Superior temporal gyrus (tissue), 1 donor: ENCODE results near the gene PRDM16.

ENCODE experiments used
- DNase-seq: peaks from one replicate; pipeline ENCODE4 v3.0.0-alpha.2; 2016; ENCODE audit errors: extremely low spot score

PRDM16 gene

DNA sequence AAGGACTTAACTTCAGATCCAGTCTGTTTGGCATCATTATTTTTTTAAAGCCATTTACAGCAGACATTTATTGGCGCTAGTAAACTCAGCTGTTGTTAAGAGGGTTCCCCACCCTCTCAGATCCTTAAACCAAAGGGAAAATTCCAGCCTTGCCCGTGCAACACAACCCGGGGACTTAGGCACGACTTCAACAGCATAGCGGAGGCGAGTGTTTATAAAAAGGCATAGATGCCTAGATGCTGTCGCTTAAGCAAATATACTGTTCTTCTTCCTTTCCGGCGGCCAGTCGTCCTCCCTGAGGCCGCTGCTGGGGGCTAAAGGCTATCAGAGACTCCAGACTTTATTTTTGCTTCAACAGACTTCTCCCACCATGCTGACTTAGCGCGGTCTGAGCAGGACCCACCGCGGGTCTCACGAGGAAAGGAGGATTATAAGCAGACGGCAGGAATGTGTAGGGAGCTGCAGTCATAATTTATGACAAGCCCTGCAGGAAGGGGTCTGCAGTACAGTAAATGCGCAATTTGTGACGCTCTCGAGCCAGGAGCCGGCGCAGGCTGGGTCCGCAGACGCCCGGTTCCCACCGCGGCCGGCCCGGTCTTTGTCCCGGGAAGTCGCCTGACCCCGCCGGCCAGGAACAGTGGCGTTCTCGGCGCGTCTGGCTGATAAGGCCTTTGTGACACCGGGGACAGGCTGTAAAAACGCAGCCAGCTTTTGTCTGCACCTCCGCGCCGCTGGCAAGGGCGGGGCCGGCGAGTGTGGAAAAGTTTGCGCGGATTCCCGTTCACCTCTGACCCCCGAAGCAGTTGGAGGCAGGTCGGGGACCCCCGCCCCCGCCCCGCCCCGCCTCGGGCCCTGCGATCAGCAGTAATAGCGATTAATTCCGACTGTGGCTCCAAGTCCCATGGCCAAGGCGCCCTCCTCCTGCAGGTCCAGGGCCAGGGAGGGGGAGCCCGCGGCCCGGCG, 324.3 kb downstream of the PRDM16 start:
- DNase-seq, result no peak

DNA sequence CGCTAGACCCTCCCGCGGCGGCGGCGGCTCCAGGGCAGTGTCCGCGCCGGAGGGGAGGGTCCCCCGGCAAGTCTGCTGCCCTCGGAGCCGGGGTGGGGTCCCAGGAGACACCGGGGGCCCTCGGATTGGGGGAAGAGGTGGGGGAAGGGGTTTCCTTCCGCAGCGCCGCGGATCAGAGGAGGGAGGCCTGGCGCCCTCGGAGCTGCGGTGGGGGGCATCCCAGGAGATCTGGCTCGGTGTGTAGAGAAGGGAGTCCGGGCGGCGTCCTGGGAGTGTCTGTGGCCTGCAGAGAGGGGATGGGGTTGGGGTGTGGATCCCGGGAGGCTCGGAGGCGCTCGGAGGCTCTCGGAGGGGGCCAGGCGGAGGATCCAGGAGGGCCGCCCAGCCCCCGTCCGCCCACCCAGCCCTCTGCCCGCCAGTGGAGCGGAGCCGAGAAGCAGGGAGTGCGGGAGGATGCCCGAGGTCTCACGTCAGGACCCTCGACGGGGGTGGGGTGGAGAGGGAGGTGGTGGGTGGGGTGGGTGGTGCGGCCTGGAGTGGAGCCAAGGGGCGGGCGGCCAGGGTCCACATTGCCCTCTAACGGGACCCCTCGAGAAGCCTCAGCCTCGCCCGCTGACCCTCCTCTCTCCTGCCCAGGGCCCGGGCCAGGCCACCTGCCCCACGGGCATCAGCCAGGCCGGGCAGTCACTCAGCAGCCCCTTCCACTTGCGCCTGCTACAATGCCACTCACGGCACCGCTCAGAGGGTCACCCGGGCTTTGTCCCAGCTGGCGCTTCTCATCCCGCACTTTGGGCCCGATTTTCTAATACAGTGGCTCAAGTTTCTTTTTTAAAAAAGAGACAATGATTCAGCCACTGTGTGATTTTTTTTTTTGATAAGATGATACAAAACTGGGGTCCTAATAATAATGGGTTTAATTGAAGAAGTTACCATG, 325.3 kb downstream of the PRDM16 start:
- no peak for DNase-seq

DNA sequence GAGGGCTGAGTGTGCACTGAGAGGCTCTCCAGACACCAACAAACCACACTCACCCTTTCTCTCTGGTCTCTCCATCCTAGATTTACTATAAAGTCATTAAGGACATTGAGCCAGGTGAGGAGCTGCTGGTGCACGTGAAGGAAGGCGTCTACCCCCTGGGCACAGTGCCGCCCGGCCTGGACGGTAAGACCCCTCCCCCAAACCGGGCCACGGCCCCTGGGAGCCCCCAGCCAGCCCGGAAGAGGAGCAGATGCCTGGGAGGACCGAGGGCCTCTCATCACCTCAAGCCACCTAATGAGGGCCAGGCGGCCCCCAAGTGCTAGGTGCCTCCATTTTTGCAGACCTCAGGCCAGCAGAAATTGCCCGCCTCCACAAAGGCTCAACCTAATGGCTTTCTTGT, 327.4 kb downstream of the PRDM16 start:
- DNase-seq, result no peak

DNA sequence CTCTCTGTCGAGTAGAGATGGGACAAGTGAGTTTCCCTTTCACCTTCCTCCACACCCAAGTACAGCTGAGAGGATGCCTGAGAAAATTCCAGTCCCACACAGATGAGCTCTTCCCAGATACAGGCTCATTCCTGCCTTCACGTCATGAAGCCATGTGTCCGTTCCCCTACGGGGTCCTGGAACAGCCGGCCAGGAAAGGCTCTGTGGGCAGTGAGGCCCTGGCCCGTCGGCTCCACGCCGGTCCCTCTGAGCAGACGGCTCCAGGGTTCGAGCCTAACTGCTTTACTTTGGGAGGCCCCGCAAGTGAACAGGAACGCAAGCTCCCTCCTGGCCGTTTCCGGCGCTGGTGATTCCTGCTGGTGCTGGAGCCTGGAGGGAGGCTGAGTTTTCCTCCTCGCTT, 328.3 kb downstream of the PRDM16 start:
- DNase-seq, result no peak

DNA sequence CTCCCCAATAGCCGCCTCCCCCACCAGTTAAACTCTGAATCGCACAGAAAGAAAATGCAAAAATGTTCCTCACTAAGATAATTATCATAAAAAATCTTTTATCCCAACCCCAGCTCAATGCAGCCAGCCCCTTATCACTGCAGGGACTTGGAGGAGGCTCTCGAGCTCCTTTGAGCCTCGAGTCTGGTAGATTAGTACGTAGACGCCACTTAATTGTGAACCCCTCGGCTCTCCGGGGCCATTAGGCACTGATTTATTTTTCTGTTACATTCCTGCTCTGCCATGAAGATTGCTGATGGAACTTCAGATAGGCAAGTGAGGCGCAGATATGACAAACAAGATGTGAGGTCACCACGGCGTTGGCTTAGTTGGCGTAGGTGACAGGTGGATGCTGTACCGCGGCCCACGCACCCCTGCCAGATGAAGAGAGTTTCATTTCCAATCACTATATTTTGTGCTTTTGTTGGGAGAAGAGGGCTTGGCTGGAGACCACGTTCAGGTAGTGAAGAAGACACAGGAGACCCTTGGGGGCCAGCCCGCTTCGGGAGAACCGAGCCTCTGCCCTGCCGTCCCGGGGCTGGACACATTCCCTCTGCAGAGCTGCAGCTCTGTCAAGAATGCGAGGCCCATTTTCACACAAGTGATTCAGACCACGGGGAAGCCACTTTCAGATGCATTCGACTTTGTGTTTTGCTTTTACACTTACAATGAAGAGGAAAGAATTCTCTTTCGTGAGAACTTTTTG, 329.6 kb downstream of the PRDM16 start:
- DNase-seq, result no peak

DNA sequence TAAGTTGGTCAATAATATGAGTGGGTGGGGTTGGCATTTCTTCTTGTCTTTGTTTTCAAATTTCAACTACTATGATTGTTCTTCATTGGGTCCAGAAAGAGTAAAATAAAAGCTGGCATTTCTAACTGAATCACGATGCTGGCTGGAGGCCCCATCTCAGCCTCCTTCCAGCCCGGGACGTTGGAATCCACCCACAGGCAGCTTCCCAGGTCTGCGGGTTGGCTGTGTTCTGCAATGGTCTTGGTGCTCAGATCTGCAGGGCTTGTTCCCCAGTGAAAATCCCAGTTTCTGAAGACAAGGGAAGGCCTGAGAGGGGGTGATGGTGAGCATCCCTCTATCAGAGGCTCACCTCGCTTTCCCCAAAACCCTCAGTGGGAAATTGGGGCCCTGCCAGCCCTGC, 330.7 kb downstream of the PRDM16 start:
- no peak for DNase-seq

DNA sequence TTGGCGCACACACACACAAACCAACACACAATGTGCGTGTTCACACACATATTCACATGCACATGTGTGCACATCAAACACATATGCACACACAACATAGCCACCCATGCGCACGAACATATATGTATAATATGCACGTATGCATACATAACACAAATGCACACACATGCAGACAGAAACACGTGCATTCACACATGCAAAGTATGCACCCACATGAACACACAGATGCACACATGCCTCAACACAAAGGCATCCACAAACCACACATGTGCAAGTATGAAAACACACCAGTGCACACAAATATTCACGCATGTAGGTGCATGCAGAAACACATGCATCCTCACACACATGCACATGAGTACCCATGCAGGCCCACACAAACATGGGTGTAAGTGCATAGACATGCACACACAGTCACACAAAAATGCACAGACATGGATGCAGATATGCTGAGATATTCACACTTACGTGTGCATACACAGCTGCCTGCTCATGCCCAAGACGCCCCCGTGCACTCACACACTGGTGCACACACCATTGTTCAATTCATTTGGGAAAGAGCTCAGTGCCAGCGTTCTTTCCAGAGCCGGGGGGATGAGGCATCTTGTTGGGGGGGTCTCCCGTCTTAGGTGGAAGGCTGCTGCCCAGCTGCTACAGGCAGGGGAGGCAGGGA, 332.7 kb downstream of the PRDM16 start:
- DNase-seq, result no peak

DNA sequence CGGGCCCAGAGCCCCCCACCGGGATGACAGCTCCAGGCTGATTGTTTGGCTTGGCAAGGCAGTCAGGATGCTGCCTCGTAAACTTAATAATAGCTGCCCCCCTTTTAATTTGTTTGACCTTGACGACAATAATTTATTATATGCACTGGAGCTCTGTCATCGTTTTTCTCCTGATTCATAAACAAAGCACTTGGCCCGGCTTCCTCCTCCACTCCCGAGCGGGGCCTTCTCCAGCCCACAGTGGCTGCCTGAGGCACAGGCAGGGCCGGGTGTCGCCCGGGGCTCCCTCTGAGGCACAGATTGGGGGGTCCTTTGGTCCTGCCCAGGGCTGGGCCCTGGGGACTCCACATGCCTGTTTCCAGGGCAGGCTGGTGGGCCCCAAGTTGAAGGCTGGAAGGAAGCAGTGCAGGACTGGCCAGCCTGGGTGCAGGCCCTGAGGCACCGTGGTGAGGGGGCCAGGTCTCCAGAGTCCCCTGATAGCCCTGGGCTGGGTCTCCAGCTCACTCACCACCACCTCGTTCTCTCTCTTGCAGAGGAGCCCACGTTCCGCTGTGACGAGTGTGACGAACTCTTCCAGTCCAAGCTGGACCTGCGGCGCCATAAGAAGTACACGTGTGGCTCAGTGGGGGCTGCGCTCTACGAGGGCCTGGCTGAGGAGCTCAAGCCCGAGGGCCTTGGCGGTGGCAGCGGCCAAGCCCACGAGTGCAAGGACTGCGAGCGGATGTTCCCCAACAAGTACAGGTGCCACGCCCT, 333.4 kb downstream of the PRDM16 start:
- DNase-seq, result no peak

DNA sequence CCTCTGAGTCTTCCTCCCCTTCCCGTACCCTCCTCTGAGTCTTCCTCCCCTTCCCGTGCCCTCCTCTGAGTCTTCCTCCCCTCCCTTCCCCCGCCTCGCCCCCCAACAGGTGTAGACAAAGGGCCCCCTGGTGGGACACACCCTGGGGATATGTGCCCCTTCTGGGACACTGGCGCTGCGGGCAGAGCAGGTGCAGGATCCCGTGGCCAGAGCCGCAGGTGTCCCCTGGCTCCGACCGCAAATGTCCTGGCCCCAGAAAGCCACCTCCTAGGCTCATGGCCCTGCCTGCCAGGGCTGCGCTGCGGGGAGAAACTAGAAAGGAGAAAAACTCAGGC, 334.0 kb downstream of the PRDM16 start:
- no peak for DNase-seq

DNA sequence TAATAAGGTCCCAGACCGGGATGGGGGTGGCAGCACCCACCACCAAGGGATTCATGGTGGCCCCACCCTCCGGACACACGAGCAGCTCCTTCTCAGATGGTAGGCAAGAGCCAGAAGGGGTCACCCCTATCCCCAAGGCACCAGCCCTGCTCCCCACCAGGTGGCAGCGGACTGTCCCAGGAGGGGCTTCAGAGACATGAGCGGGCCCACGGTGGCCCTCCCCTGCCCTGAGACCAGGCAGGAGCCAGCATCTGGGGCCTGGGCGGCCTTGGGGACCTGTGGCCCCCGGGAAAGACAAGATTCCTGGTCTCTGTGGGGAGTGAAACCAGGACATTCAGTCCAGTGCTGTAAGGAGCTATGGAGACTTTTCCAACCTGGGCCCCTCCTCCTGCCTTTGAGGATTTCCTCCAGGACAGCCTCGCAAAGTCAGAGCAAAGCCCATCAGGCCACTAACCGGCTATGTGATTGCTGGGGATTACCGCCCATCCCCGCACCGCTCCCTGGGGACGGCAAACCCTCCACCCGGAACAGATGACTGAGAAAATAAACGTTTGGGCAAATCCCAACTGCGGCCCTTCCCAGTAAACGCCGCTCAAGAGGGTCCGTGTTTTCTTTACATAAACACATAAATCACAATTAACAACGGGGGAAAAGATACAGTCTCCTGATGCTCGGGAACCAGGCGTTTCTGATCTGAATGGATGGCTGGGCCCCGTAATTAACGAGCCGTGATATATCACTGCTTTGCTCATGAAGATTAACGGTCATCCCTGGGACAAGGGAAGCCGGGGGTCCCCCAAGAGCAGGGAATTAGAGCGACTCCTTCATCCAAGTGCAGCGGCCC, 334.6 kb downstream of the PRDM16 start:
- DNase-seq, result no peak

DNA sequence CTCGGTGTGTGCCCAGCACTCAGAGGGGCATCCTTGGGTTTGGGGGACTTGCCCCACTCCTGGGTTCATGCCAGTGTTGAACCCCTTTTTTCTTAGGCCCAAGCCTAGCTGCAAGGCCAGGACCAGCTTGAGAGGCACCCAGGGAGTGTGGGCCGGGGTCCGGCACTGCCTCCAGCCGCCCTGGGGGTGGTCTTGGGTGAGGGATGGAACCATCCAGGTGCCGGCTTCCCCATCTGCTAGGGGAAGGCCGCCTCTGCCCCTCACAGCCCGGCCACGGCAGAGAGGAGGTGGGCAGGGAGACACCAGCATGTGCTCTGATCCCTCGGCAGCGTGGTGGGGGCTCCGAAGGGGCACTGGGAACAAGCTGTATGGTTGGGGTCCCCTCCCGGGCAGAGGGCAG, 335.3 kb downstream of the PRDM16 start:
- DNase-seq, result no peak

DNA sequence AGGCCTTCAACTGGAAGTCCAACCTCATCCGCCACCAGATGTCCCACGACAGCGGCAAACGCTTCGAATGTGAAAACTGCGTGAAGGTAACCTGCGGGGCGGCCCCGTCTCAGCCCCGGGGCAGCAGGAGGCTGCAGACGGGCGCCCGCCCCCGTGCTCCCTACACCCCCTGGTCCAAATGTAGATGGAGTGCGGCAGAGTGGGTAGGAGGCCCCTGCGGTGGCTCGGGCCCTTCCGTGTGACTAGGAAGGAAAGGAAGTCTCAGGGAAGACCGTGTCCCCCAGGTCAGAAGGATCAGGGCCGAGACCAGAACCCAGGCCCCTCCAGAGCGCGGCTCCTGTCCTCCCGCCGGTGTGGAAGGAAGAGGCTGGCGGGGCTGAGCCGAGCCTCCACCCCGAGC, 335.8 kb downstream of the PRDM16 start:
- DNase-seq, result no peak

DNA sequence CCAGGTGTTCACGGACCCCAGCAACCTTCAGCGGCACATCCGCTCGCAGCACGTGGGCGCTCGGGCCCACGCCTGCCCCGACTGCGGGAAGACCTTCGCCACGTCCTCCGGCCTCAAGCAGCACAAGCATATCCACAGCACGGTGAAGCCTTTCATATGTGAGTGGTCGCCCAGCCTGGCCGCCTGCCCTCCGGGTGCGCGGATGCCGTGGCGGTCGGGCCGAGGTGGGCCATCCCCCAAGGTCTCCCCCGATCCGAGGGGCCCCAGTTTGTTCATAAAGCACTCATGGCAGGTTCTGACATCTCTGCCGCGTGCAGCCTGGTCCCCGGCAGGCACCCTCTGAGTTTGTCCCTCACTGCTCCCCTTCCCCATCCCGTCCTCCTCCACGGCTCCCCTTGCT, 336.5 kb downstream of the PRDM16 start:
- DNase-seq, result no peak

DNA sequence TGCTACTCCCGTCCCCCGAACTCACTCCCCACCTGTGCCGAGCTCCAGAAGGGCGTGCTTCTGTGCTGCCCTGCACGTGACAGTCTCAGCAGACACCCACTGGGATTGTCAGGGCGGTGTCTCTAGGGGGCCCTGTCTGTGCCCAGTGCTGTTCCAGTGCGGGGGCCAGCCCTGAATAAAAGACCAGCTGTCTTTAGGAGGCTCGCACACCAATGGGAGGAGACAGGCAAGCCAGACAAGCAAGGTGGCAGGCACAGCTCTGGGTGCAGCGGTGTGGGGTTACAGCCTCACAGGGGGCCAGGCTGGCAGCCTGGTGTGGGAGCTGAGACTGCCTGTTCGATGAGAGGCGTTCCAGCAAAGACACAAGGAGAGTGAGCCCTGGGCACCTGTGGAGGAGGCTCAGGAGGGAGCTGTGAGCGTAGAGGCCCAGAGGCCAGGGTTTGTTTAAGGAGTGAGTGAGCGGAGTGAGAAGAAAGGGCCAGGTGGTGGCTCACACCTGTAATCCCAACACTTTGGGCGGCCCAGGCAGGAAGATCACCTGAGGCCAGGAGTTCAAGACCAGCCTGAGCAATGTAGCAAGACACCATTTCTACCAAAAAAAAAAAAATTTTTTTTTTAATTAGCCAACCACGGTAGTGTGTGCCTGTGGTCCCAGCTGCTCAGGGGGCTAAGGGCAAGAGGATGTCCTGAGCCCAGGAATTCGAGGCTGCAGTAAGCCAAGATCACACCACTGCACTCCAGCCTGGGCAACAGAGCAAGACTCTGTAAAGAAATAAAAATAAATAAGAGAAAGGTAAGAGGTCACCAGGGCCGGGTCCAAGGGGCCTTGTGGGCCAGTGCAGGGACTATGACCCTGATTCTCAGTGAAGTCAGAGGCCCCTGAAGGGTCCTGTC, 337.2 kb downstream of the PRDM16 start:
- no peak for DNase-seq

DNA sequence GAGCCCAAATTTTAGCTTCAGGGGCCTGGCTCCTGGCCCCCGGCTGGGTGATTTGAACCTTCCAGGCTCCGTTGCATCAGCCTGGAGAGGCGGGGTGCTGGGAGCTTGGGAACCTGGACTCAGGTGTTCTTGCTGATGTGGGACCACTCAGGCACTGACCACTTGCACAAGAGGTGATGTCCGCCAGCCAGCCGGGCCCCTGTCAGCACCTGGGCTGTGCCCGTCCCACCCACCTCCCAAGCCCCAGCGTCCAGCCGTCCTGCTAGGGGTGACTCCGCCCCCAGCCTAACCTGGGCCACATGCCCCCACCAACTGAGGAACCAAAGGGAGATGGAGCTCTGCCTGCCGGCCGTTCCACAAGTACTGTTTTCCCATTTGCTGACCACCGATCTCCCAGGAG, 338.0 kb downstream of the PRDM16 start:
- DNase-seq, result no peak

DNA sequence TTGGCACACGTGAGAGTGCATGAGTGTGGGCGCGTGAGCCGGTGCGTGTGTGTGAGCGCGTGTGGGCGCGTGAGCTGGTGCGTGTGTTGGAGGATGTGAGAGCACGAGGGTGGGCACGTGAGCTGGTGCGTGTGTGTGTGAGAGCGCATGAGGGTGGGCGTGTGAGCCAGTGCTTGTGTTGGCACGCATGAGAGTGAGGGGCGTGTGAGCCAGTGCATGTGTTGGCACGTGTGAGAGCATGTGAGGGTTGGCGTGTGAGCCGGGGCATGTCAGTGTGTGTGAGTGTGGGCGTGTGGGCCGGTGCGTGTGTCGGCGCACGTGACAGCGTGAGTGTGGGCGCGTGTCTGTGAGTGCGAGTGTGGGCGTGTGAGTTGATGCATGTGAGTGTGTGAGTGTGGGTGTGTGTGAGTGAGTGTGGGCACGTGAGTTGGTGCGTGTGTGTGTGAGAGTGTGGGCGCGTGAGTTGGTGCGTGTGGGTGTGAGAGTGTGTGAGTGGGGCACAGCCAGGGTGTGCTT, 339.8 kb downstream of the PRDM16 start:
- DNase-seq, result no peak

DNA sequence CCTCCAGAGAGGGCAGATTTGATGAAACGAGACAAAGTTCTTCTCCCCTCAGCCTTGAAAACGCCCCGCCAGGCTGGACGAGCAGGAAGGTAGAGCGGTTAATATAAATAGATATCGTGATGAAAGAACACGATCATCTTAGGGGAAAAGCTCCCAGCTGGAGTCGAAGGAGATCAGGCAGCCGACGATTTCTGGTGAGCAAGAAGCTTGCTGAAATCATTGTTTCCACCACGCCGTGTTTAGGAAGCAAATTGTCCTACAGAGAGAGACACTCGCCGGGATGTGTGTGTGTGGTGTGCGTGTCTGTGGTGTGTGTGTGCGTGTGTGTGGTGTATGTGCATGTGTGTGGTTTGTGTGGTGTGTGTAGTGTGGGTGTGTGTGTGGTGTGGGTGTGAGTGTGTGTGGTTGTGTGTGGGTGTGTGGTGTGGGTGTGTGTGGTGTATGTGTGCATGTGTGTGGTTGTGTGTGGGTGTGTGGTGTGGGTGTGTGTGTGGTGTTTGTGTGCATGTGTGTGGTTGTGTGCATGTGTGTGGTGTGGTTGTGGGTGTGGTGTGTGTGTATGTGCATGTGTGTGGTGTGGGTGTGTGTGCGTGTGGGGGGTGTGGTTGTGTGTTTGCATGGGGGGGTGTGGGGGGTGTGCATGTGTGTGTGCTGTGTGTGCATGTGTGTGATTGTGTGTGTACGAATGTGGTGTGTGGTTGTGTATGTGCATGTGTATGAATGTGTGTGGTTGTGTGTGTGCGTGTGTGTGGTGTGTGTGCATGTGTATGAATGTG, 340.6 kb downstream of the PRDM16 start:
- DNase-seq, result no peak
